ENCODE data around the gene DPH3. TPM values are rescaled to one million over a fixed set of nuclear protein-coding genes. Genes with fewer than 3 reads are reported as not detected.

DPH3 gene
- total RNA-seq, 3 donors from 2014 or later = 17.7 to 33.6 (median 21.0) TPM

DNA sequence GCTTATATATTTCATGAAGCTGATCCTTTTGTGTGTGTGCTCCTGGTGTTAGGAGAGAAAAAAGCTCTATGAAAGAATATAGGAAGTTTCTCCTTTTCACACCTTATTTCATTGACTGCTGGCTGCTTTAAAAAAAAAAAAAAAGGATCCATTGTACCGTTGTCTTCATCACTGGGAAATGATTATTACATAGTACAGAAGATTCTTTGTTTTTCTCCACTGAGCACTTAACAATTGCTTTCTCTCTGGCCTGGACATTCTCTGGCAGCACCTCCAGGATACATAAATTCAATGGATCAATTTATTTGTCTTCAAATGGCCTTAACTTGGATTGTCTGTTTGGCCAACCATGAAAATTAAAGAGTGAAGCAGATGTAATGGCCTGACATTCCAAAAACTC is 37.2 kb downstream of the DPH3 start:
- H3K27ac ChIP-seq = no peak overlapping the region
- intact Hi-C loops (cut with DNase I; ENCODE audit: low total_unique reads) = no loop called here
- no peak for DNase-seq (ENCODE audit: low spot score in 2 of 2)

DNA sequence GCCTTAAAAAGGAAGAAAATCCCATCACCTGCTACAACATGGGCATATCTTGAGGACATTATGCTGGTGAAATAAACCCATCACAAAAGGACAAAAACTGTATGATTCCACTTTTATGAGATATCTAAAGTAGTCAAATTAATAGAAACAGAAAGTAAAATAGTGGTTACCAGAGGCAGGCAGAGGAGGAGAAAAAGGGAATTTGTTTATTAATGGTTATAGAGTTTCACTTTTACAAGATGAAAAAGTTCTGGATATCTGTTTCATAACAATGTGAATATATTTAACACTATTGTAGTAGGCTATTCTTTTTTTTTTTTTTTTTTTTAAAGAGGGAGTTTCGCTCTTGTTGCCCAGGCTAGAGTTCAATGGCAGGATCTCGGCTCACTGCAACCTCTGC is 40.4 kb downstream of the DPH3 start:
- DNase-seq (ENCODE audit: low spot score in 2 of 2) = no peak
- Histone ChIP-seq H3K4me1 (no peaks in the 10 kb centered on the region), H3K27ac (no peak overlapping the region), H3K36me3 (no peaks in the 10 kb centered on the region), H3K27me3 (no peaks in the 10 kb centered on the region), H3K9me3 (no peaks in the 10 kb centered on the region), H3K4me3 (no peak overlapping the region)
- intact Hi-C loops (cut with DNase I; ENCODE audit: low total_unique reads) = no loop called here
- no peak for TF ChIP-seq POLR2A (IDR thresholded peaks at IDR 0.05)
- TF ChIP-seq POLR2AphosphoS5 (IDR thresholded peaks at IDR 0.05) = no peak
- TF ChIP-seq, protein P1, sequence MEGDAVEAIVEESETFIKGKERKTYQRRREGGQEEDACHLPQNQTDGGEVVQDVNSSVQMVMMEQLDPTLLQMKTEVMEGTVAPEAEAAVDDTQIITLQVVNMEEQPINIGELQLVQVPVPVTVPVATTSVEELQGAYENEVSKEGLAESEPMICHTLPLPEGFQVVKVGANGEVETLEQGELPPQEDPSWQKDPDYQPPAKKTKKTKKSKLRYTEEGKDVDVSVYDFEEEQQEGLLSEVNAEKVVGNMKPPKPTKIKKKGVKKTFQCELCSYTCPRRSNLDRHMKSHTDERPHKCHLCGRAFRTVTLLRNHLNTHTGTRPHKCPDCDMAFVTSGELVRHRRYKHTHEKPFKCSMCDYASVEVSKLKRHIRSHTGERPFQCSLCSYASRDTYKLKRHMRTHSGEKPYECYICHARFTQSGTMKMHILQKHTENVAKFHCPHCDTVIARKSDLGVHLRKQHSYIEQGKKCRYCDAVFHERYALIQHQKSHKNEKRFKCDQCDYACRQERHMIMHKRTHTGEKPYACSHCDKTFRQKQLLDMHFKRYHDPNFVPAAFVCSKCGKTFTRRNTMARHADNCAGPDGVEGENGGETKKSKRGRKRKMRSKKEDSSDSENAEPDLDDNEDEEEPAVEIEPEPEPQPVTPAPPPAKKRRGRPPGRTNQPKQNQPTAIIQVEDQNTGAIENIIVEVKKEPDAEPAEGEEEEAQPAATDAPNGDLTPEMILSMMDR (IDR thresholded peaks at IDR 0.05) = no peak

More for the DNA sequence above, 37.2 kb downstream of the DPH3 start:
- Histone ChIP-seq H3K27me3 (no peaks in the 10 kb centered on the region), H3K4me3 (no peak overlapping the region), H3K9me3 (no peaks in the 10 kb centered on the region), H3K36me3 (no peaks in the 10 kb centered on the region), H3K4me1 (no peaks in the 10 kb centered on the region)
- TF ChIP-seq POLR2AphosphoS5 (IDR thresholded peaks at IDR 0.05) = no peak
- TF ChIP-seq, protein P1 (IDR thresholded peaks at IDR 0.05) = no peak
- no peak for TF ChIP-seq POLR2A (IDR thresholded peaks at IDR 0.05)

- TF ChIP-seq, protein P1 (IDR thresholded peaks at IDR 0.05) = no peak
- no peak for TF ChIP-seq POLR2AphosphoS5 (IDR thresholded peaks at IDR 0.05)
- no peak for TF ChIP-seq POLR2A (IDR thresholded peaks at IDR 0.05)
Observed at GRCh38 chr3:16222547-16222946, 42.2 kb downstream of the DPH3 start.

GRCh38 chr3:16221990-16222389 is 42.8 kb downstream of the DPH3 start:
- DNase-seq (ENCODE audit: low spot score in 2 of 2) = no peak
- intact Hi-C loops (cut with DNase I; ENCODE audit: low total_unique reads) = no loop called here
- TF ChIP-seq POLR2A (IDR thresholded peaks at IDR 0.05) = no peak
- TF ChIP-seq, protein P1 (IDR thresholded peaks at IDR 0.05) = no peak
- TF ChIP-seq POLR2AphosphoS5 (IDR thresholded peaks at IDR 0.05) = no peak
- Histone ChIP-seq H3K27ac (no peak overlapping the region), H3K9me3 (no peaks in the 10 kb centered on the region), H3K36me3 (no peaks in the 10 kb centered on the region), H3K4me1 (no peaks in the 10 kb centered on the region), H3K4me3 (no peak overlapping the region), H3K27me3 (no peaks in the 10 kb centered on the region)

More at GRCh38 chr3:16222547-16222946, 42.2 kb downstream of the DPH3 start:
- DNase-seq (ENCODE audit: low spot score in 2 of 2) = no peak
- H3K4me3 ChIP-seq = no peak overlapping the region
- no peak overlapping the region for H3K27ac ChIP-seq
- H3K36me3 ChIP-seq = no peaks in the 10 kb centered on the region
- intact Hi-C loops (cut with DNase I; ENCODE audit: low total_unique reads) = no loop called here
- H3K9me3 ChIP-seq = no peaks in the 10 kb centered on the region
- H3K4me1 ChIP-seq = no peaks in the 10 kb centered on the region
- no peaks in the 10 kb centered on the region for H3K27me3 ChIP-seq

DNA sequence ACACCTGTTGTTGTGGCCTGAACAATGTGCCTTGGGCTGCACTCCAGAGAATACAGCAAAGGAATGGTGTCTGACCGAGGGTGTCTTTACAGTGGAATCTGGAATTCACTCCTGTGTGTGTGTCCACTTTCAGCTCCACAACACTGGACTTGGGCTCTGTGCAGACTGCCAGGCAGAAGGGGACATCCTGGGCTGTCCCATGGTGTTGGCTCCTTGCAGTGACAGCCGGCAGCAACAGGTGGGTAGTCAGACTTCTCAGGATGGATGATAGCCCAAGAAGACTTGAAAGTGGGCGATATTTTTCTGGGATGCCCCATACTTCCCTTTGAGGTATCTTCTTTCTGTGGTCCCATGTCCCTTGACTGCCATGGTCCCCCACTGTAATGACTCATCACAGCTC is 45.0 kb downstream of the DPH3 start:
- Histone ChIP-seq H3K36me3 (no peaks in the 10 kb centered on the region), H3K27me3 (no peaks in the 10 kb centered on the region), H3K4me3 (no peak overlapping the region), H3K27ac (no peak overlapping the region), H3K4me1 (no peaks in the 10 kb centered on the region), H3K9me3 (no peaks in the 10 kb centered on the region)
- intact Hi-C loops (cut with DNase I; ENCODE audit: low total_unique reads) = no loop called here
- no peak for DNase-seq (ENCODE audit: low spot score in 2 of 2)
- TF ChIP-seq POLR2A (IDR thresholded peaks at IDR 0.05) (no peak), POLR2AphosphoS5 (IDR thresholded peaks at IDR 0.05) (no peak)
- TF ChIP-seq, protein P1 (IDR thresholded peaks at IDR 0.05) = no peak

Data from breast epithelium (tissue), 4 donors.